Liver (tissue), 9 donors: ENCODE results near the gene SLC17A3. TPM values are rescaled to one million over a fixed set of nuclear protein-coding genes. Genes with fewer than 3 reads are reported as not detected.

Experiments used
- DNase-seq: peaks from one replicate; pipeline ENCODE4 v3.0.0-alpha.2; 2017; ENCODE audit warnings: low spot score
- H3K27ac ChIP-seq, 2 donors: one replicate each; pipeline ENCODE4 v1.7.0; 2013; ENCODE audit warnings: inconsistent platforms in 2 of 2, low read length in 2 of 2, control low read depth in 1 of 2, low read depth in 1 of 2, mild to moderate bottlenecking in 1 of 2
- H3K27me3 ChIP-seq, 4 donors: one replicate each; pipeline versions ENCODE4 v1.6.1 to v1.7.0; 2013; ENCODE audit warnings: low read length in 3 of 4, inconsistent platforms in 1 of 4, mild to moderate bottlenecking in 1 of 4, moderate library complexity in 1 of 4; ENCODE audit not compliant: control insufficient read depth in 4 of 4, insufficient read depth in 4 of 4
- H3K36me3 ChIP-seq, 4 donors: one replicate each; pipeline versions ENCODE4 v1.6.1 to v1.7.0; 2013; ENCODE audit warnings: low read length in 3 of 4, mild to moderate bottlenecking in 3 of 4, low read depth in 1 of 4, moderate library complexity in 1 of 4; ENCODE audit not compliant: control insufficient read depth in 4 of 4, insufficient read depth in 3 of 4
- H3K4me1 ChIP-seq, 4 donors: one replicate each; pipeline versions ENCODE4 v1.6.1 to v1.7.0; 2013; ENCODE audit warnings: low read length in 3 of 4, mild to moderate bottlenecking in 3 of 4, moderate library complexity in 1 of 4; ENCODE audit not compliant: control insufficient read depth in 4 of 4, insufficient read depth in 4 of 4
- H3K4me3 ChIP-seq, 3 donors: one replicate each; pipeline versions ENCODE4 v1.6.1 to v1.7.0; 2013; ENCODE audit warnings: low read length in 3 of 3, control low read depth in 1 of 3, low read depth in 1 of 3, mild to moderate bottlenecking in 1 of 3
- H3K9ac ChIP-seq, 2 donors: one replicate each; pipeline ENCODE4 v1.7.0; 2013; ENCODE audit warnings: low read length in 2 of 2, mild to moderate bottlenecking in 2 of 2, moderate library complexity in 2 of 2, control low read depth in 1 of 2, low read depth in 1 of 2
- H3K9me3 ChIP-seq, 4 donors: one replicate each; pipeline versions ENCODE4 v1.6.1 to v1.7.0; 2013; ENCODE audit warnings: low read length in 3 of 4; ENCODE audit not compliant: control insufficient read depth in 4 of 4
- ATF3 ChIP-seq: IDR thresholded peaks from 2 replicates; pipeline ENCODE4 v1.6.1; 2016; ENCODE audit warnings: antibody characterized with exemption
- CTCF ChIP-seq: fragments of 150-350 bp; IDR thresholded peaks from 2 replicates; pipeline ENCODE4 v1.5.1; 2017; ENCODE audit warnings: improper control_type of control experiment, low read depth, low read length; ENCODE audit not compliant: missing input control
- EGR1 ChIP-seq, 2 donors: IDR thresholded peaks; 2 replicates each; pipeline ENCODE4 v1.6.1; 2016 to 2018; ENCODE audit warnings: antibody characterized with exemption in 2 of 2, low read depth in 2 of 2
- FOXA1 ChIP-seq: IDR thresholded peaks from 2 replicates; pipeline ENCODE4 v1.6.1; 2016; ENCODE audit warnings: antibody characterized with exemption
- FOXA2 ChIP-seq: IDR thresholded peaks from 2 replicates; pipeline ENCODE4 v1.6.1; 2016; ENCODE audit warnings: antibody characterized with exemption
- GABPA ChIP-seq, 2 donors: IDR thresholded peaks in 1 of 2; conservative IDR thresholded peaks in 1 of 2; 2 replicates each; pipeline ENCODE4 v1.6.1; 2016; ENCODE audit warnings: antibody characterized with exemption in 2 of 2, mild to moderate bottlenecking in 1 of 2, moderate library complexity in 1 of 2
- HNF4A ChIP-seq, 2 donors: conservative IDR thresholded peaks; 2 replicates each; pipeline ENCODE4 v1.6.1; 2016; ENCODE audit warnings: antibody characterized with exemption in 2 of 2, mild to moderate bottlenecking in 2 of 2
- HNF4G ChIP-seq: IDR thresholded peaks from 2 replicates; pipeline ENCODE4 v1.6.1; 2016; ENCODE audit warnings: antibody characterized with exemption
- JUND ChIP-seq, 2 donors: IDR thresholded peaks; 2 replicates each; pipeline ENCODE4 v1.6.1; 2016; ENCODE audit warnings: antibody characterized with exemption in 2 of 2
- MAX ChIP-seq: IDR thresholded peaks from 2 replicates; pipeline ENCODE4 v1.6.1; 2016; ENCODE audit warnings: antibody characterized with exemption
- NR2F2 ChIP-seq: IDR thresholded peaks from 2 replicates; pipeline ENCODE4 v1.6.1; 2016; ENCODE audit warnings: antibody characterized with exemption
- RAD21 ChIP-seq, 2 donors: IDR thresholded peaks; 2 replicates each; pipeline ENCODE4 v1.6.1; 2016; ENCODE audit warnings: antibody characterized with exemption in 2 of 2, mild to moderate bottlenecking in 2 of 2
- REST ChIP-seq: IDR thresholded peaks from 2 replicates; pipeline ENCODE4 v1.6.1; 2016; ENCODE audit warnings: antibody characterized with exemption, mild to moderate bottlenecking
- RXRA ChIP-seq, 2 donors: IDR thresholded peaks; 2 replicates each; pipeline ENCODE4 v1.6.1; 2017 to 2018; ENCODE audit warnings: antibody characterized with exemption in 2 of 2, mild to moderate bottlenecking in 1 of 2
- SP1 ChIP-seq: IDR thresholded peaks from 2 replicates; pipeline ENCODE4 v1.6.1; 2018; ENCODE audit warnings: antibody characterized with exemption, mild to moderate bottlenecking
- TAF1 ChIP-seq: conservative IDR thresholded peaks from 2 replicates; pipeline ENCODE4 v1.6.1; 2016; ENCODE audit warnings: antibody characterized with exemption, mild to moderate bottlenecking
- YY1 ChIP-seq: IDR thresholded peaks from 2 replicates; pipeline ENCODE4 v1.6.1; 2016; ENCODE audit warnings: antibody characterized with exemption, mild to moderate bottlenecking
- ZBTB33 ChIP-seq: IDR thresholded peaks from 2 replicates; pipeline ENCODE4 v1.6.1; 2016; ENCODE audit warnings: antibody characterized with exemption
- WGBS: extraction: QIAGEN DNeasy Blood & Tissue Kit; methylation state at CpG from one replicate; pipeline ENCODE4 v1.1.7; 2013; 5-methylcytosine and 5-hydroxymethylcytosine counted together
- polyA plus RNA-seq, 2 donors: library from polyadenylated mRNA; stranded (reverse) in 1 of 2; unstranded in 1 of 2; fragments of 200-250 nt in 1 of 2; fragments of >200 nt in 1 of 2; fragmentation: Nextera tagmentation in 1 of 2; extraction: Ambion mirVana in 1 of 2; gene quantifications; one replicate each; pipeline versions ENCODE4 v1.2.1 to v1.2.3, GENCODE V29; 2013 to 2015
- total RNA-seq, 2 donors: library from RNA; depleted of rRNA; stranded (reverse); fragments of >200 nt; gene quantifications; one replicate each; pipeline ENCODE4 v1.2.3, GENCODE V29; 2014
- donor health status: healthy.
- donor health status: healthy.
- donor health status: healthy.
- donor health status: healthy.
- donor health status: healthy.

Gene SLC17A3
- total and polyA plus RNA-seq, 4 donors: 1.6 to 23.2 (median 10.9) TPM

- Histone ChIP-seq H3K27me3 (no peaks in the 10 kb centered on the region), H3K9me3 (no peaks in the 10 kb centered on the region), H3K4me3 (no peak overlapping the region), H3K27ac (no peak overlapping the region), H3K4me1 (peaks cover 6 to 31% (median 12%) of the 10 kb centered on the region in 4 donors), H3K9ac (no peak overlapping the region), H3K36me3 (peaks cover 5 to 50% (median 26%) of the 10 kb centered on the region in 4 donors)
- DNase-seq: no peak
- TF ChIP-seq MAX (no peak), NR2F2 (no peak), GABPA (IDR thresholded peaks at IDR 0.05 in 1 of 2, conservative IDR thresholded peaks at IDR 0.05 in 1 of 2) (no peak), ATF3 (no peak), HNF4A (conservative IDR thresholded peaks at IDR 0.05) (no peak), SP1 (no peak), RXRA (IDR thresholded peaks at IDR 0.05) (no peak), EGR1 (IDR thresholded peaks at IDR 0.05; ENCODE audit: low read depth in 2 of 2) (no peak), FOXA1 (no peak), ZBTB33 (no peak), RAD21 (IDR thresholded peaks at IDR 0.05) (no peak), FOXA2 (no peak)
Observed at GRCh38 chr6:25921525-25922203, 47.6 kb upstream of the SLC17A3 start.

- Histone ChIP-seq H3K4me1 (peaks cover 9 to 30% (median 13%) of the 10 kb centered on the region in 4 donors), H3K9me3 (no peaks in the 10 kb centered on the region), H3K4me3 (no peak overlapping the region), H3K36me3 (peaks cover 8 to 65% (median 32%) of the 10 kb centered on the region in 4 donors), H3K27me3 (no peaks in the 10 kb centered on the region), H3K27ac (no peak overlapping the region), H3K9ac (no peak overlapping the region)
- DNase-seq: no peak
- TF ChIP-seq RXRA (IDR thresholded peaks at IDR 0.05) (peak; percentile 81 to 82), REST (peak; percentile 18), NR2F2 (no peak), SP1 (peak; percentile 56), ATF3 (no peak), HNF4G (peak; percentile 18), TAF1 (no peak), MAX (peak; percentile 85), YY1 (peak; percentile 87), JUND (IDR thresholded peaks at IDR 0.05) (peak in 1 of 2 donors; percentile 27), FOXA2 (peak; percentile 6), CTCF (no peak), HNF4A (conservative IDR thresholded peaks at IDR 0.05) (peak; percentile 72 to 73), FOXA1 (no peak), RAD21 (IDR thresholded peaks at IDR 0.05) (peak; percentile 13 to 44), EGR1 (IDR thresholded peaks at IDR 0.05; ENCODE audit: low read depth in 2 of 2) (peak in 1 of 2 donors; percentile 61)
- 49% methylated on average over 5 of the region's 5 CpGs for WGBS
Observed at GRCh38 chr6:25919657-25920056, 45.6 kb upstream of the SLC17A3 start.
